H1 (cell line): ENCODE results near the gene STXBP6. TPM values are rescaled to one million over a fixed set of nuclear protein-coding genes. Genes with fewer than 3 reads are reported as not detected.

ENCODE experiments used
- CBX8 ChIP-seq: fragments of 300-800, 300-1000 bp; sonication (generic); IDR thresholded peaks from 2 replicates; pipeline ENCODE4 v1.7.1; 2016; ENCODE audit warnings: low read depth, low read length, borderline replicate concordance
- CREB1 ChIP-seq: IDR thresholded peaks from 2 replicates; pipeline ENCODE4 v1.6.1; 2012; ENCODE audit warnings: inconsistent platforms
- GTF2F1 ChIP-seq: IDR thresholded peaks from 2 replicates; pipeline ENCODE4 v1.6.1; 2012; ENCODE audit warnings: low read depth, low read length, improper control_type of control experiment, borderline replicate concordance
- JUN ChIP-seq: IDR thresholded peaks from 2 replicates; pipeline ENCODE4 v1.6.1; 2011; ENCODE audit warnings: low read depth, mild to moderate bottlenecking, improper control_type of control experiment, low read length
- KDM1A ChIP-seq: fragments of 200-600, 300-600 bp; sonication (generic); IDR thresholded peaks from 2 replicates; pipeline ENCODE4 v1.7.1; 2016; ENCODE audit warnings: mild to moderate bottlenecking, low read length, borderline replicate concordance
- KDM4A ChIP-seq: IDR thresholded peaks from one replicate; pipeline ENCODE4 v1.7.1; 2012; ENCODE audit warnings: low read depth, mild to moderate bottlenecking, moderate library complexity, low read length, inconsistent platforms; ENCODE audit not compliant: severe bottlenecking
- MAFK ChIP-seq: IDR thresholded peaks from 2 replicates; pipeline ENCODE4 v1.6.1; 2012; ENCODE audit warnings: low read depth, mild to moderate bottlenecking, improper control_type of control experiment, low read length
- RFX5 ChIP-seq: IDR thresholded peaks from 2 replicates; pipeline ENCODE4 v1.6.1; 2011; ENCODE audit warnings: low read depth, low read length, improper control_type of control experiment, borderline replicate concordance
- SIX5 ChIP-seq: IDR thresholded peaks from 2 replicates; pipeline ENCODE4 v1.6.1; 2011; ENCODE audit warnings: mild to moderate bottlenecking, low read depth, low read length
- TAF1 ChIP-seq: IDR thresholded peaks from 2 replicates; pipeline ENCODE4 v1.6.1; 2011; ENCODE audit warnings: mild to moderate bottlenecking, low read depth, low read length
- TAF7 ChIP-seq: optimal IDR thresholded peaks from 2 replicates; pipeline ENCODE3; 2011; ENCODE audit warnings: low read depth, mild to moderate bottlenecking, inconsistent platforms, low read length, moderate library complexity, borderline replicate concordance
- TEAD4 ChIP-seq: IDR thresholded peaks from 2 replicates; pipeline ENCODE4 v1.6.1; 2012; ENCODE audit warnings: low read depth, low read length, inconsistent platforms, mixed read lengths
- polyA plus RNA-seq, 7 experiments: library from polyadenylated mRNA; depleted of rRNA in 3 of 7; stranded (reverse) in 5 of 7; unstranded in 2 of 7; fragments of >200 nt in 5 of 7; fragments of 200-250 nt in 2 of 7; gene quantifications; 1 replicate in 5 of 7; 2 replicates in 1 of 7; 4 replicates in 1 of 7; pipeline versions ENCODE4 v1.2.1 to v1.2.3, GENCODE V29; 2011 to 2013; ENCODE audit warnings: missing spikeins in 2 of 7, mixed read lengths in 2 of 7
- total RNA-seq: library from RNA; stranded (reverse); fragmentation: NEBNext Ultra II Directional; extraction: Animal tissue kit (Norgen Biotek cat#: 25700); gene quantifications from 2 replicates; pipeline ENCODE4 v1.2.1, GENCODE V29; 2021
- TF ChIP-seq, protein P1 (sequence below): fragments of 300-600 bp; sonication (generic); IDR thresholded peaks from 2 replicates; pipeline ENCODE4 v1.7.1; 2012; ENCODE audit warnings: low read length, moderate library complexity, mild to moderate bottlenecking, inconsistent platforms; ENCODE audit not compliant: insufficient replicate concordance

Gene STXBP6
- total and polyA plus RNA-seq, 2 of the 8 experiments (the other 6 are each of a cell fraction or from before 2014, with no cell fraction given), result 9.4 to 18.1 TPM

DNA sequence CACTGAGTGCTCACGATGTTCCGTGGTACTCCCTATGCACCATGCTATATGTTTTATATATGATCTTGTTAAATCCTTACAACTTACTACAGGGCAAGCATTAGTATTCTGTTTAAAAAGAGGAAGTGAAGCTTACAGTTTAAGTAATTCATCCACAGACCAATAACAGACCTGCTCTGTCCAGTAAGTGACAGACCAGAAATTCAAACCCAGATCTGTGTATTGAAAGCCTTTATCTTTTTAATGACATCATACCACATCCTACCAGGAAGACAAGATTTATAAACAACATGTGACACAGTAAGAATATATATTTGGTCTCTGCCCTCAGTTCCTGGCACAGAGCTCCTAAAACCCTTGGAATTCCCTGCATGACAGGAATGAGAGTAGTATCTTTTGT is 206.5 kb downstream of the STXBP6 start (continued):
- TF ChIP-seq, protein P1, sequence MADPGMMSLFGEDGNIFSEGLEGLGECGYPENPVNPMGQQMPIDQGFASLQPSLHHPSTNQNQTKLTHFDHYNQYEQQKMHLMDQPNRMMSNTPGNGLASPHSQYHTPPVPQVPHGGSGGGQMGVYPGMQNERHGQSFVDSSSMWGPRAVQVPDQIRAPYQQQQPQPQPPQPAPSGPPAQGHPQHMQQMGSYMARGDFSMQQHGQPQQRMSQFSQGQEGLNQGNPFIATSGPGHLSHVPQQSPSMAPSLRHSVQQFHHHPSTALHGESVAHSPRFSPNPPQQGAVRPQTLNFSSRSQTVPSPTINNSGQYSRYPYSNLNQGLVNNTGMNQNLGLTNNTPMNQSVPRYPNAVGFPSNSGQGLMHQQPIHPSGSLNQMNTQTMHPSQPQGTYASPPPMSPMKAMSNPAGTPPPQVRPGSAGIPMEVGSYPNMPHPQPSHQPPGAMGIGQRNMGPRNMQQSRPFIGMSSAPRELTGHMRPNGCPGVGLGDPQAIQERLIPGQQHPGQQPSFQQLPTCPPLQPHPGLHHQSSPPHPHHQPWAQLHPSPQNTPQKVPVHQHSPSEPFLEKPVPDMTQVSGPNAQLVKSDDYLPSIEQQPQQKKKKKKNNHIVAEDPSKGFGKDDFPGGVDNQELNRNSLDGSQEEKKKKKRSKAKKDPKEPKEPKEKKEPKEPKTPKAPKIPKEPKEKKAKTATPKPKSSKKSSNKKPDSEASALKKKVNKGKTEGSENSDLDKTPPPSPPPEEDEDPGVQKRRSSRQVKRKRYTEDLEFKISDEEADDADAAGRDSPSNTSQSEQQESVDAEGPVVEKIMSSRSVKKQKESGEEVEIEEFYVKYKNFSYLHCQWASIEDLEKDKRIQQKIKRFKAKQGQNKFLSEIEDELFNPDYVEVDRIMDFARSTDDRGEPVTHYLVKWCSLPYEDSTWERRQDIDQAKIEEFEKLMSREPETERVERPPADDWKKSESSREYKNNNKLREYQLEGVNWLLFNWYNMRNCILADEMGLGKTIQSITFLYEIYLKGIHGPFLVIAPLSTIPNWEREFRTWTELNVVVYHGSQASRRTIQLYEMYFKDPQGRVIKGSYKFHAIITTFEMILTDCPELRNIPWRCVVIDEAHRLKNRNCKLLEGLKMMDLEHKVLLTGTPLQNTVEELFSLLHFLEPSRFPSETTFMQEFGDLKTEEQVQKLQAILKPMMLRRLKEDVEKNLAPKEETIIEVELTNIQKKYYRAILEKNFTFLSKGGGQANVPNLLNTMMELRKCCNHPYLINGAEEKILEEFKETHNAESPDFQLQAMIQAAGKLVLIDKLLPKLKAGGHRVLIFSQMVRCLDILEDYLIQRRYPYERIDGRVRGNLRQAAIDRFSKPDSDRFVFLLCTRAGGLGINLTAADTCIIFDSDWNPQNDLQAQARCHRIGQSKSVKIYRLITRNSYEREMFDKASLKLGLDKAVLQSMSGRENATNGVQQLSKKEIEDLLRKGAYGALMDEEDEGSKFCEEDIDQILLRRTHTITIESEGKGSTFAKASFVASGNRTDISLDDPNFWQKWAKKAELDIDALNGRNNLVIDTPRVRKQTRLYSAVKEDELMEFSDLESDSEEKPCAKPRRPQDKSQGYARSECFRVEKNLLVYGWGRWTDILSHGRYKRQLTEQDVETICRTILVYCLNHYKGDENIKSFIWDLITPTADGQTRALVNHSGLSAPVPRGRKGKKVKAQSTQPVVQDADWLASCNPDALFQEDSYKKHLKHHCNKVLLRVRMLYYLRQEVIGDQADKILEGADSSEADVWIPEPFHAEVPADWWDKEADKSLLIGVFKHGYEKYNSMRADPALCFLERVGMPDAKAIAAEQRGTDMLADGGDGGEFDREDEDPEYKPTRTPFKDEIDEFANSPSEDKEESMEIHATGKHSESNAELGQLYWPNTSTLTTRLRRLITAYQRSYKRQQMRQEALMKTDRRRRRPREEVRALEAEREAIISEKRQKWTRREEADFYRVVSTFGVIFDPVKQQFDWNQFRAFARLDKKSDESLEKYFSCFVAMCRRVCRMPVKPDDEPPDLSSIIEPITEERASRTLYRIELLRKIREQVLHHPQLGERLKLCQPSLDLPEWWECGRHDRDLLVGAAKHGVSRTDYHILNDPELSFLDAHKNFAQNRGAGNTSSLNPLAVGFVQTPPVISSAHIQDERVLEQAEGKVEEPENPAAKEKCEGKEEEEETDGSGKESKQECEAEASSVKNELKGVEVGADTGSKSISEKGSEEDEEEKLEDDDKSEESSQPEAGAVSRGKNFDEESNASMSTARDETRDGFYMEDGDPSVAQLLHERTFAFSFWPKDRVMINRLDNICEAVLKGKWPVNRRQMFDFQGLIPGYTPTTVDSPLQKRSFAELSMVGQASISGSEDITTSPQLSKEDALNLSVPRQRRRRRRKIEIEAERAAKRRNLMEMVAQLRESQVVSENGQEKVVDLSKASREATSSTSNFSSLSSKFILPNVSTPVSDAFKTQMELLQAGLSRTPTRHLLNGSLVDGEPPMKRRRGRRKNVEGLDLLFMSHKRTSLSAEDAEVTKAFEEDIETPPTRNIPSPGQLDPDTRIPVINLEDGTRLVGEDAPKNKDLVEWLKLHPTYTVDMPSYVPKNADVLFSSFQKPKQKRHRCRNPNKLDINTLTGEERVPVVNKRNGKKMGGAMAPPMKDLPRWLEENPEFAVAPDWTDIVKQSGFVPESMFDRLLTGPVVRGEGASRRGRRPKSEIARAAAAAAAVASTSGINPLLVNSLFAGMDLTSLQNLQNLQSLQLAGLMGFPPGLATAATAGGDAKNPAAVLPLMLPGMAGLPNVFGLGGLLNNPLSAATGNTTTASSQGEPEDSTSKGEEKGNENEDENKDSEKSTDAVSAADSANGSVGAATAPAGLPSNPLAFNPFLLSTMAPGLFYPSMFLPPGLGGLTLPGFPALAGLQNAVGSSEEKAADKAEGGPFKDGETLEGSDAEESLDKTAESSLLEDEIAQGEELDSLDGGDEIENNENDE, result no peak
- TF ChIP-seq TAF1, result no peak
- no peak for TF ChIP-seq TEAD4
- TF ChIP-seq JUN, result no peak
- no peak for TF ChIP-seq KDM1A
- no peak for TF ChIP-seq MAFK
- TF ChIP-seq CREB1, result no peak
- no peak for TF ChIP-seq CBX8
- TF ChIP-seq GTF2F1, result no peak
- TF ChIP-seq TAF7, result no peak
- TF ChIP-seq SIX5, result no peak
- TF ChIP-seq KDM4A, result no peak
- TF ChIP-seq RFX5, result no peak
